ENCODE data around the gene SLX4IP.

Gene SLX4IP

DNA sequence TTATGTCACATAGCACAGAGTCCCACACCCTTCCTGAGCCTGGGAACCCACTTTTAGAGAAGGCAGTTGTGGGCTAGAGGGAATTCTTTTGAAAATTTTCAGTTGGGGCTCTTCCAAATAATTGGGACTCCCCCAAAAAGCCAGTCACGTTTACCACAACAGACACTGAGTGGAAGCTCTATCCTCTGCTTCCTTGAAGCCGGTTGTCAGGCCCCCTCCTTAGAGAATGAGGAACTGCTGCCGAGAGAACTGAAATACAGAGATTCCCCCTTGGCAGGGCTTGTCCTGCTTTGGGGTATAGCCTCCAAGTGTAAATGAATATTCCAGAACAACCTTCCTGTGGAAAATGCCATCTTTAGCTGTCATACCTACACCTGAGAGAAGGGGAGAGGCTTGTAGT lies 241.4 kb downstream of the SLX4IP start:
- H3K4me3 ChIP-seq: no peak overlapping the region
- no peak overlapping the region for H3K27ac ChIP-seq
- TF ChIP-seq, protein P1, sequence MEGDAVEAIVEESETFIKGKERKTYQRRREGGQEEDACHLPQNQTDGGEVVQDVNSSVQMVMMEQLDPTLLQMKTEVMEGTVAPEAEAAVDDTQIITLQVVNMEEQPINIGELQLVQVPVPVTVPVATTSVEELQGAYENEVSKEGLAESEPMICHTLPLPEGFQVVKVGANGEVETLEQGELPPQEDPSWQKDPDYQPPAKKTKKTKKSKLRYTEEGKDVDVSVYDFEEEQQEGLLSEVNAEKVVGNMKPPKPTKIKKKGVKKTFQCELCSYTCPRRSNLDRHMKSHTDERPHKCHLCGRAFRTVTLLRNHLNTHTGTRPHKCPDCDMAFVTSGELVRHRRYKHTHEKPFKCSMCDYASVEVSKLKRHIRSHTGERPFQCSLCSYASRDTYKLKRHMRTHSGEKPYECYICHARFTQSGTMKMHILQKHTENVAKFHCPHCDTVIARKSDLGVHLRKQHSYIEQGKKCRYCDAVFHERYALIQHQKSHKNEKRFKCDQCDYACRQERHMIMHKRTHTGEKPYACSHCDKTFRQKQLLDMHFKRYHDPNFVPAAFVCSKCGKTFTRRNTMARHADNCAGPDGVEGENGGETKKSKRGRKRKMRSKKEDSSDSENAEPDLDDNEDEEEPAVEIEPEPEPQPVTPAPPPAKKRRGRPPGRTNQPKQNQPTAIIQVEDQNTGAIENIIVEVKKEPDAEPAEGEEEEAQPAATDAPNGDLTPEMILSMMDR (IDR thresholded peaks at IDR 0.05): no peak
- no peak for DNase-seq (ENCODE audit: low spot score)
